Measurements from ENCODE around the gene CCDC174. TPM values are rescaled to one million over a fixed set of nuclear protein-coding genes. Genes with fewer than 3 reads are reported as not detected.

Gene CCDC174
- total RNA-seq, 1 experiment from 2014 or later, result 28.7 TPM

DNA sequence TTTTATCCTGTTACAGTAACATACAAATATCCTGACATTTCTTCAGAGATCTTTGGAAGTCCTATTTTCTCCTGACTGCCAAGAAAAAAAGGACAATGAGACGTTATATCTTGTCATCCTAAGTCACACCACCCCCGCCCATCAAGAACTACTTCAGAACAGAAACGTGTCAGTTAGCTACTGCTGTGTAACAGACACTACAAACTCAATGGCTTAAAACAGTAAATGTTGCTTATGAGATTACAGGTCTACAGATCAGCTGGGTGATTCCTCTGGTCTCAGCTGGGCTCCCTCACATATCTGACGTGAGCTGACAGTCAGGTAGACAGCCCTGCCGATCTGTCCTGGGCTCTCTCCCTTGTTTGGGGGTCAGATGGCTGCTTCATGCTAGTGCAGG lies 20.5 kb upstream of the CCDC174 start:
- CTCF ChIA-PET, result interaction anchor here (0.6 to 0.8 kb wide), 2 partner anchors 13 to 17 kb away, joined by 3 read pairs; no protein-coding TSS in a partner anchor
- H3K4me3 Mint-ChIP-seq (ENCODE audit: unreplicated experiment), result no peak overlapping the region
- POLR2A ChIA-PET, result no interaction called here
- H3K27ac Mint-ChIP-seq (ENCODE audit: low read depth, unreplicated experiment), result no peak overlapping the region
- no peaks in the 10 kb centered on the region for H3K27me3 Mint-ChIP-seq (ENCODE audit: insufficient read depth, unreplicated experiment)
- DNase-seq (ENCODE audit: unreplicated experiment), result no peak
- no peaks in the 10 kb centered on the region for H3K9me3 Mint-ChIP-seq (ENCODE audit: unreplicated experiment)
- TF ChIP-seq, protein P1, sequence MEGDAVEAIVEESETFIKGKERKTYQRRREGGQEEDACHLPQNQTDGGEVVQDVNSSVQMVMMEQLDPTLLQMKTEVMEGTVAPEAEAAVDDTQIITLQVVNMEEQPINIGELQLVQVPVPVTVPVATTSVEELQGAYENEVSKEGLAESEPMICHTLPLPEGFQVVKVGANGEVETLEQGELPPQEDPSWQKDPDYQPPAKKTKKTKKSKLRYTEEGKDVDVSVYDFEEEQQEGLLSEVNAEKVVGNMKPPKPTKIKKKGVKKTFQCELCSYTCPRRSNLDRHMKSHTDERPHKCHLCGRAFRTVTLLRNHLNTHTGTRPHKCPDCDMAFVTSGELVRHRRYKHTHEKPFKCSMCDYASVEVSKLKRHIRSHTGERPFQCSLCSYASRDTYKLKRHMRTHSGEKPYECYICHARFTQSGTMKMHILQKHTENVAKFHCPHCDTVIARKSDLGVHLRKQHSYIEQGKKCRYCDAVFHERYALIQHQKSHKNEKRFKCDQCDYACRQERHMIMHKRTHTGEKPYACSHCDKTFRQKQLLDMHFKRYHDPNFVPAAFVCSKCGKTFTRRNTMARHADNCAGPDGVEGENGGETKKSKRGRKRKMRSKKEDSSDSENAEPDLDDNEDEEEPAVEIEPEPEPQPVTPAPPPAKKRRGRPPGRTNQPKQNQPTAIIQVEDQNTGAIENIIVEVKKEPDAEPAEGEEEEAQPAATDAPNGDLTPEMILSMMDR (IDR thresholded peaks at IDR 0.05; ENCODE audit: unreplicated experiment), result no peak
- no TSS peak for BruUV-seq (replicated peaks)
- H3K36me3 Mint-ChIP-seq (ENCODE audit: insufficient read depth, unreplicated experiment), result no peaks in the 10 kb centered on the region
- no peaks in the 10 kb centered on the region for H3K4me1 Mint-ChIP-seq (ENCODE audit: insufficient read depth, unreplicated experiment)
- intact Hi-C loops (cut with micrococcal nuclease), result loop anchor here (5.0 kb wide), 1 partner anchor 151 kb away; no protein-coding TSS in a partner anchor

DNA sequence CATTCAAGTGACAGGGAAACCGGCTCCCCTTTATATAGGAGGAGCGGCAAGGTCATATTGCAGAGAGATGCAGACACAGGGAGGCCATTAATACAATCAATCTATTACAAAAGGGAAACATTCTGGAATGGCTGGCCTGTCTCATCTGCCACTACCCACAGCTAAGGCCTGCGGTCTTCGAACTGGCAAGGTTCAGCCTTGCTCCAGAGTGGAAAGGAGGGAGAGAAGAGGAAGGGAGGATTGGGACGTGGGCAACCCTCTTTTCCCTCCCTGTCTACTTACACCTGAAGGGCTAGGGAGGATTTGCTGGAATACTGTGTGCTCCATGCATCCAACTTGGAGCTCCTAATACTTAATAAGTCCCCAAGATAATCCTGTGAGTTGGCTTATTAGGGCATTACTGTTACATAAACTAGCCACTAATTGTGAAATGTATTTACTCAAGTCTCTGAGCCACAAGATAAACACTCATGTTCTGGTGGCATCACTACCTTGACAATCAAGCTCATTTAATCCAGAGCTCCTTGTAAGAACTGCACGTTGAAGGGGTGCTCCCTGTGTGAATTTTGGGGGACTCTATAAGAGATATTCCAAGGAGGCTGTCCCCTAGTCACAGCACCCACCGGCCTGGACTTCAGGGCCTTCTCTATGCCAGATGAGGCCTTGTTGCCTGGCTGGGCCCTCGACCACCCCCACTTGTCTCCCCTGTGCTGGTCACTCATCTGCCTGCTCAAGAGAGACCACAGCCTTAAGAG lies 19.7 kb upstream of the CCDC174 start:
- ChIA-PET CTCF (interaction anchor here (0.6 to 1.5 kb wide), 5 partner anchors 14 to 954 kb away, joined by 3 to 10 read pairs (median 3); no protein-coding TSS in a partner anchor), POLR2A (interaction anchor here (0.7 to 1.0 kb wide), 2 partner anchors 9 to 16 kb away, joined by 3 to 4 read pairs; no protein-coding TSS in a partner anchor)
- intact Hi-C loops (cut with micrococcal nuclease), result loop anchor here (5.0 kb wide), 1 partner anchor 150 kb away; no protein-coding TSS in a partner anchor
- Mint-ChIP-seq H3K4me1 (ENCODE audit: insufficient read depth, unreplicated experiment) (no peaks in the 10 kb centered on the region), H3K27ac (ENCODE audit: low read depth, unreplicated experiment) (no peak overlapping the region), H3K27me3 (ENCODE audit: insufficient read depth, unreplicated experiment) (peaks cover 2% of the 10 kb centered on the region), H3K4me3 (ENCODE audit: unreplicated experiment) (no peak overlapping the region), H3K9me3 (ENCODE audit: unreplicated experiment) (no peaks in the 10 kb centered on the region), H3K36me3 (ENCODE audit: insufficient read depth, unreplicated experiment) (no peaks in the 10 kb centered on the region)
- TF ChIP-seq, protein P1 (IDR thresholded peaks at IDR 0.05; ENCODE audit: unreplicated experiment), result no peak
- no TSS peak for BruUV-seq (replicated peaks)
- no peak for DNase-seq (ENCODE audit: unreplicated experiment)

DNA sequence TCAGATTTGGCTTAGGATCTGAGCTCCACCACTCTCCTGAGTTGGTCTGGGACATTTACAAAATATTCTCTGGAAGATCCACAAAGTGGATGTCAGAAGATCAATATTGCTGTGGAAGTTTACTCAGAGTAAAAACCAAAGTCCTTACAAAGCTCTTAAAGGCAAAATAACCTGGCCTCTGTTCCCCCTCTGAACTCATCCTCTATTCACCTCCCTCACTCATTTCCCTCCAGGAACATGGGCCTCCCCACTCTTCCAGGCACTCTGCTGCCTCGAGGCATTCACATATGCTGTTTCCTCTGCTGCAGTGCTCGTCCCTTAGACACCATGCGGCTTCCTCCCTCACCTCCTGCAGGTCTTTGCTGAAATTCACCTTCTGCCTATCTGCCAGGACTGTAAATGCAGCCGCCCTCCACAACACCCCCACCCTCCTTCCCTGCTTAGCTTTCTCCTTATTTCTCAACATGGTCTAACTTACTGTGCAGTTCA lies 19.1 kb upstream of the CCDC174 start:
- BruUV-seq (replicated peaks), result no TSS peak
- CTCF ChIA-PET, result interaction anchor here (0.6 to 1.5 kb wide), 9 partner anchors 8 to 955 kb away, joined by 3 to 10 read pairs (median 4); no protein-coding TSS in a partner anchor
- H3K27me3 Mint-ChIP-seq (ENCODE audit: insufficient read depth, unreplicated experiment), result peaks cover 8% of the 10 kb centered on the region
- no peaks in the 10 kb centered on the region for H3K4me1 Mint-ChIP-seq (ENCODE audit: insufficient read depth, unreplicated experiment)
- TF ChIP-seq, protein P1 (IDR thresholded peaks at IDR 0.05; ENCODE audit: unreplicated experiment), result no peak
- H3K27ac Mint-ChIP-seq (ENCODE audit: low read depth, unreplicated experiment), result no peak overlapping the region
- H3K4me3 Mint-ChIP-seq (ENCODE audit: unreplicated experiment), result no peak overlapping the region
- H3K36me3 Mint-ChIP-seq (ENCODE audit: insufficient read depth, unreplicated experiment), result no peaks in the 10 kb centered on the region
- DNase-seq (ENCODE audit: unreplicated experiment), result no peak
- H3K9me3 Mint-ChIP-seq (ENCODE audit: unreplicated experiment), result no peaks in the 10 kb centered on the region
- POLR2A ChIA-PET, result interaction anchor here (1.0 kb wide), 1 partner anchor 10 kb away, joined by 3 read pairs; no protein-coding TSS in a partner anchor
- intact Hi-C loops (cut with micrococcal nuclease), result loop anchor here (5.0 kb wide), 1 partner anchor 150 kb away; no protein-coding TSS in a partner anchor

DNA sequence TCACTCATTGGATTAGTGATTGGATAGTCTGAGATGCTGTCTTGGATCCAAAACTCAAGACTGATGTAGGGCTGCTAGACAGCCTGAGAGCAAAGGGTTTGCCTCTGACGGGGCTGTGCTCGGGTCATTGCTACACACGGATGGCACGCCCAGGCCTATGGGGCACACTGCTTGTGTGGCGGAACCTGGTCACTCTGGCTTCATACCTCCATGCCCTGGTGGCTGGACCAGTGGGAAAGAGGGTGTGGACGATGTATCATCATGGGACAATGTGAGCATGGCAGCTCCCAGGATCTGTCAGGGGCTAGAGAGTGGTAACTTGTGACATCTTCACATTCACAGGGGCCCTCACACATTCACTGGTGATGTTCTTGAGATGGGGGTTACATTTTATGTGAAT lies 18.1 kb upstream of the CCDC174 start:
- H3K27ac Mint-ChIP-seq (ENCODE audit: low read depth, unreplicated experiment), result no peak overlapping the region
- TF ChIP-seq, protein P1 (IDR thresholded peaks at IDR 0.05; ENCODE audit: unreplicated experiment), result no peak
- intact Hi-C loops (cut with micrococcal nuclease), result loop anchor here (1.0 to 5.0 kb wide), 2 partner anchors 149 to 288 kb away; no protein-coding TSS in a partner anchor
- BruUV-seq (replicated peaks), result no TSS peak
- H3K9me3 Mint-ChIP-seq (ENCODE audit: unreplicated experiment), result no peaks in the 10 kb centered on the region
- no peak overlapping the region for H3K4me3 Mint-ChIP-seq (ENCODE audit: unreplicated experiment)
- ChIA-PET POLR2A (no interaction called here), CTCF (interaction anchor here (0.6 to 1.0 kb wide), 3 partner anchors 11 to 99 kb away, joined by 3 to 4 read pairs (median 3); no protein-coding TSS in a partner anchor)
- H3K4me1 Mint-ChIP-seq (ENCODE audit: insufficient read depth, unreplicated experiment), result no peaks in the 10 kb centered on the region
- DNase-seq (ENCODE audit: unreplicated experiment), result no peak
- no peaks in the 10 kb centered on the region for H3K36me3 Mint-ChIP-seq (ENCODE audit: insufficient read depth, unreplicated experiment)
- peaks cover 13% of the 10 kb centered on the region for H3K27me3 Mint-ChIP-seq (ENCODE audit: insufficient read depth, unreplicated experiment)

Data from MCF 10A (cell line).